K562 (cell line): Measurements from ENCODE around the gene MT1E.

ENCODE experiments used
- CHCHD3 ChIP-seq: fragments of 250-450 bp; sonication (Bioruptor Pico); IDR thresholded peaks from 2 replicates; pipeline ENCODE4 v2.1.2; 2022; ENCODE audit warnings: mild to moderate bottlenecking
- CHD2 ChIP-seq: IDR thresholded peaks from 2 replicates; pipeline ENCODE4 v1.6.1; 2011; ENCODE audit warnings: low read depth, low read length
- HIVEP1 ChIP-seq: fragments of 250-450 bp; sonication (Bioruptor Pico); IDR thresholded peaks from 2 replicates; pipeline ENCODE4 v1.4.0; 2020; ENCODE audit warnings: mild to moderate bottlenecking
- TF ChIP-seq, protein P1 (sequence below): fragments of 250-450 bp; sonication (Bioruptor Pico); IDR thresholded peaks from 2 replicates; pipeline ENCODE4 v1.8.0; 2022; ENCODE audit warnings: moderate library complexity, mild to moderate bottlenecking, inconsistent platforms
- TF ChIP-seq, protein P2 (sequence below): sonication (generic); formaldehyde crosslinking; IDR thresholded peaks from 2 replicates; pipeline ENCODE4 v1.8.0; 2022; ENCODE audit warnings: missing genetic modification reagents, mild to moderate bottlenecking, borderline replicate concordance
- TF ChIP-seq, protein P3 (sequence below), 3 experiments: IDR thresholded peaks in 2 of 3; conservative IDR thresholded peaks in 1 of 3; 2 replicates each; pipeline ENCODE4 v1.5.1; 2011 to 2012; ENCODE audit warnings: low read length in 3 of 3, mild to moderate bottlenecking in 3 of 3, control low read depth in 2 of 3, improper control_type of control experiment in 1 of 3, inconsistent platforms in 1 of 3, low read depth in 1 of 3, mixed read lengths in 1 of 3, moderate library complexity in 1 of 3; ENCODE audit not compliant: insufficient read depth in 2 of 3

DNA sequence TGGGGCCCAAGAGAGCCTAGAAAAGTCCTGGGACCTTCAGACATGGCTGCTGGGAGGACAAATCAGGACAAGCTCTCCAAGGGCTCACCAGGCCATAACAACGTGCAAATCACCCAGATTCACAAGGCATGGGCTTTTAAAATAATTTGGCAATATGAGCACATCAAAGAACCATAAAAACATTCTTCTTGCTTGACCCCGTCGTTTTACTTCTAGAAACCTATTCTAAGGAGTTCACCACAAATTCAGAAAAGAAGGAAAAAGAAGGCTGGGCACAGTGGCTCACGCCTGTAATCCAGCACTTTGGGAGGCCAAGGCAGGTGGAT lies 48.3 kb upstream of the MT1E start:
- TF ChIP-seq, protein P1, sequence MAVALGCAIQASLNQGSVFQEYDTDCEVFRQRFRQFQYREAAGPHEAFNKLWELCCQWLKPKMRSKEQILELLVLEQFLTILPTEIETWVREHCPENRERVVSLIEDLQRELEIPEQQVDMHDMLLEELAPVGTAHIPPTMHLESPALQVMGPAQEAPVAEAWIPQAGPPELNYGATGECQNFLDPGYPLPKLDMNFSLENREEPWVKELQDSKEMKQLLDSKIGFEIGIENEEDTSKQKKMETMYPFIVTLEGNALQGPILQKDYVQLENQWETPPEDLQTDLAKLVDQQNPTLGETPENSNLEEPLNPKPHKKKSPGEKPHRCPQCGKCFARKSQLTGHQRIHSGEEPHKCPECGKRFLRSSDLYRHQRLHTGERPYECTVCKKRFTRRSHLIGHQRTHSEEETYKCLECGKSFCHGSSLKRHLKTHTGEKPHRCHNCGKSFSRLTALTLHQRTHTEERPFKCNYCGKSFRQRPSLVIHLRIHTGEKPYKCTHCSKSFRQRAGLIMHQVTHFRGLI (CRISPR knock-in tag): no peak
- TF ChIP-seq CHD2: no peak
- TF ChIP-seq, protein P2, sequence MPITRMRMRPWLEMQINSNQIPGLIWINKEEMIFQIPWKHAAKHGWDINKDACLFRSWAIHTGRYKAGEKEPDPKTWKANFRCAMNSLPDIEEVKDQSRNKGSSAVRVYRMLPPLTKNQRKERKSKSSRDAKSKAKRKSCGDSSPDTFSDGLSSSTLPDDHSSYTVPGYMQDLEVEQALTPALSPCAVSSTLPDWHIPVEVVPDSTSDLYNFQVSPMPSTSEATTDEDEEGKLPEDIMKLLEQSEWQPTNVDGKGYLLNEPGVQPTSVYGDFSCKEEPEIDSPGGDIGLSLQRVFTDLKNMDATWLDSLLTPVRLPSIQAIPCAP (CRISPR knock-in tag): no peak
- TF ChIP-seq CHCHD3 (CRISPR knock-in tag): no peak
- TF ChIP-seq, protein P3, sequence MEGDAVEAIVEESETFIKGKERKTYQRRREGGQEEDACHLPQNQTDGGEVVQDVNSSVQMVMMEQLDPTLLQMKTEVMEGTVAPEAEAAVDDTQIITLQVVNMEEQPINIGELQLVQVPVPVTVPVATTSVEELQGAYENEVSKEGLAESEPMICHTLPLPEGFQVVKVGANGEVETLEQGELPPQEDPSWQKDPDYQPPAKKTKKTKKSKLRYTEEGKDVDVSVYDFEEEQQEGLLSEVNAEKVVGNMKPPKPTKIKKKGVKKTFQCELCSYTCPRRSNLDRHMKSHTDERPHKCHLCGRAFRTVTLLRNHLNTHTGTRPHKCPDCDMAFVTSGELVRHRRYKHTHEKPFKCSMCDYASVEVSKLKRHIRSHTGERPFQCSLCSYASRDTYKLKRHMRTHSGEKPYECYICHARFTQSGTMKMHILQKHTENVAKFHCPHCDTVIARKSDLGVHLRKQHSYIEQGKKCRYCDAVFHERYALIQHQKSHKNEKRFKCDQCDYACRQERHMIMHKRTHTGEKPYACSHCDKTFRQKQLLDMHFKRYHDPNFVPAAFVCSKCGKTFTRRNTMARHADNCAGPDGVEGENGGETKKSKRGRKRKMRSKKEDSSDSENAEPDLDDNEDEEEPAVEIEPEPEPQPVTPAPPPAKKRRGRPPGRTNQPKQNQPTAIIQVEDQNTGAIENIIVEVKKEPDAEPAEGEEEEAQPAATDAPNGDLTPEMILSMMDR (IDR thresholded peaks at IDR 0.05 in 2 of 3, conservative IDR thresholded peaks at IDR 0.05 in 1 of 3; ENCODE audit: insufficient read depth in 2 of 3, low read depth in 1 of 3, low read length in 3 of 3): no peak
- no peak for TF ChIP-seq HIVEP1 (CRISPR knock-in tag)
